MM.1S (cell line): Measurements from ENCODE around the gene HOXB6.

Experiments used
- DNase-seq: peaks from one replicate; pipeline ENCODE4 v3.0.0-alpha.2; 2015
- H2AFZ ChIP-seq: fragments of 300-600 bp; sonication (generic); 2 replicates; pipeline ENCODE4 v1.6.0; 2016; ENCODE audit warnings: antibody characterized with exemption, low read length
- H3F3A ChIP-seq: fragments of 300-600 bp; sonication (generic); 2 replicates; pipeline ENCODE4 v1.6.1; 2016; ENCODE audit warnings: mild to moderate bottlenecking, antibody characterized with exemption, low read length, moderate library complexity, mixed read lengths; ENCODE audit not compliant: insufficient read depth
- H3K27ac ChIP-seq: fragments of 300-600 bp; sonication (generic); 2 replicates; pipeline ENCODE4 v1.5.1; 2016; ENCODE audit warnings: mild to moderate bottlenecking, low read length
- H3K27me3 ChIP-seq: fragments of 300-600 bp; sonication (generic); replicated peaks from 2 replicates; pipeline ENCODE4 v1.6.0; 2016; ENCODE audit warnings: low read length; ENCODE audit not compliant: insufficient read depth
- H3K36me3 ChIP-seq: fragments of 300-600 bp; sonication (generic); replicated peaks from 2 replicates; pipeline ENCODE4 v1.6.1; 2016; ENCODE audit warnings: mild to moderate bottlenecking, low read length, mixed read lengths; ENCODE audit not compliant: insufficient read depth
- H3K4me1 ChIP-seq: fragments of 300-600 bp; sonication (generic); 2 replicates; pipeline ENCODE4 v1.6.1; 2016; ENCODE audit warnings: low read length, mixed read lengths
- H3K4me2 ChIP-seq: fragments of 300-600 bp; sonication (generic); 2 replicates; pipeline ENCODE4 v1.6.0; 2016; ENCODE audit warnings: low read depth, low read length
- H3K4me3 ChIP-seq: fragments of 300-600 bp; sonication (generic); 2 replicates; pipeline ENCODE4 v1.5.1; 2016; ENCODE audit warnings: low read length, mixed read lengths
- H3K79me2 ChIP-seq: fragments of 300-600 bp; sonication (generic); 2 replicates; pipeline ENCODE4 v1.6.1; 2016; ENCODE audit warnings: mixed run types, low read length, mixed read lengths
- H3K9ac ChIP-seq: fragments of 300-600 bp; sonication (generic); 2 replicates; pipeline ENCODE4 v1.6.1; 2016; ENCODE audit warnings: low read length, mixed read lengths
- H3K9me2 ChIP-seq: fragments of 300-600 bp; sonication (generic); replicated peaks from 2 replicates; pipeline ENCODE4 v1.6.1; 2016; ENCODE audit warnings: mild to moderate bottlenecking, low read length, mixed read lengths; ENCODE audit not compliant: insufficient read depth
- H3K9me3 ChIP-seq: fragments of 300-600 bp; sonication (generic); replicated peaks from 2 replicates; pipeline ENCODE4 v1.6.1; 2016; ENCODE audit warnings: mild to moderate bottlenecking, low read length, mixed read lengths; ENCODE audit not compliant: insufficient read depth
- H4K20me1 ChIP-seq: fragments of 300-600 bp; sonication (generic); 2 replicates; pipeline ENCODE4 v1.6.1; 2016; ENCODE audit warnings: mild to moderate bottlenecking, low read length, moderate library complexity, mixed read lengths; ENCODE audit not compliant: insufficient read depth
- CTCF ChIP-seq: fragments of 300-600 bp; sonication (generic); IDR thresholded peaks from 2 replicates; pipeline ENCODE4 v1.5.1; 2016; ENCODE audit warnings: antibody characterized with exemption, low read length, mixed read lengths
- EZH2 ChIP-seq: fragments of 300-600 bp; sonication (generic); optimal IDR thresholded peaks from 2 replicates; pipeline ENCODE3; 2017; ENCODE audit warnings: low read depth, mild to moderate bottlenecking, antibody characterized with exemption, low read length, mixed read lengths
- EZH2phosphoT487 ChIP-seq: fragments of 300-600 bp; sonication (generic); IDR thresholded peaks from 2 replicates; pipeline ENCODE4 v1.6.1; 2018; ENCODE audit warnings: antibody characterized with exemption, low read length

HOXB6 gene

DNA sequence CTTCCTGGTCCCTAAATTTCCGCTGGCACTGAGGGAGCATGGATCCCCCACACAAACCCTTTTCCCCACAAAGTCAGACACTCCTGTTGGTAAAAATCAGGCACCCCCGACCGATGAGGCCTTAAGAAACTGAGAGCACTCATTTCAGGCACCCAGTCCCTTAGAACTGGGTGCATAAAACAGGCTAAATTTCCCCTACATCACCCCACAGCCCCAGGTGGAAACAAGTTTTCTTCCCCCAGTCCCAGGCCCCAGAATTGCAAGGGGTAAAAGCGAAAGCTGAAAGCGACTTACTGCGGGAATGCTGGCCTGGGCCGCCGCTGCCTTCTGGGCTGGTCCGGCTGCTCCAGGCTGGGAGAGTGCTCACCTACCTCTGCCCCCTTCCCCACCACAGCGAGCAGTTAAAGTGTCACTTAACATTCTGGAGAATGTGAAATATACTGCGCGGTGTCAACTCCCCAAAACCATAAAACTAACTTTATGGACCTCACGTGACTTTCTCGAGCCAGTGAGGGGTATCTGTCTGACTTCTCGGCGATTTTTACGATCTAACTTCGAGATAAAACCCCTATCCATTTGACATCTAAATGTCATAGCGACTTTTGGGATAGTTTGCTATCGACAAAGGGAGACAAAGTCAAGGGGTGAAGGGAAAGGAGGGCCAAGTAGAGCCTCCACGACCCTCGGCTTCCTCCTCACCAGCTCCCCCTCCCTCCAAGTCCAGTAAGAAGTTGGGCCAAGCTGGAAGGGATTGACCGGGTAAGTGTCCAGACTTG lies 14.8 kb downstream of the HOXB6 start, which contains the start of gene HOXB3:
TSS of gene HOXB3 (minus strand) at position 411 of the 776 bp plus-strand sequence. CDS start 37,767 bp downstream, outside the sequence.
- H2AFZ ChIP-seq = no peak within 1 kb of the TSS
- TF ChIP-seq EZH2 = no peak
- TF ChIP-seq EZH2phosphoT487 = no peak
- no peak for TF ChIP-seq CTCF
- H3K27me3 ChIP-seq = peaks cover 17% of the 10 kb centered on the region

GRCh38 chr17:48589060-48589830 lies 15.5 kb downstream of the HOXB6 start:
- Histone ChIP-seq H3K36me3 (no peaks in the 10 kb centered on the region), H3F3A (no peaks in the 10 kb centered on the region), H4K20me1 (no peaks in the 10 kb centered on the region), H3K27ac (no peak overlapping the region), H3K27me3 (peaks cover 17% of the 10 kb centered on the region), H3K4me1 (peaks cover 6% of the 10 kb centered on the region), H2AFZ (no peak overlapping the region), H3K9me3 (no peaks in the 10 kb centered on the region), H3K79me2 (no peaks in the 10 kb centered on the region), H3K4me2 (no peak overlapping the region), H3K4me3 (no peak overlapping the region), H3K9ac (no peak overlapping the region), H3K9me2 (no peaks in the 10 kb centered on the region)
- TF ChIP-seq EZH2phosphoT487 = no peak
- no peak for TF ChIP-seq EZH2
- TF ChIP-seq CTCF = no peak
- DNase-seq = no peak

More for the DNA sequence above, 14.8 kb downstream of the HOXB6 start, which contains the start of gene HOXB3:
- Histone ChIP-seq H3K9ac (no peak within 1 kb of the TSS), H3F3A (no peaks in the 10 kb centered on the region), H3K4me2 (no peak within 1 kb of the TSS), H3K79me2 (no peaks in the 10 kb centered on the region), H3K4me3 (no peak within 1 kb of the TSS), H3K4me1 (peaks cover 6% of the 10 kb centered on the region), H3K9me2 (no peaks in the 10 kb centered on the region), H3K36me3 (no peaks in the 10 kb centered on the region), H3K27ac (no peak within 1 kb of the TSS), H4K20me1 (no peaks in the 10 kb centered on the region), H3K9me3 (no peaks in the 10 kb centered on the region)
- no peak for DNase-seq

DNA sequence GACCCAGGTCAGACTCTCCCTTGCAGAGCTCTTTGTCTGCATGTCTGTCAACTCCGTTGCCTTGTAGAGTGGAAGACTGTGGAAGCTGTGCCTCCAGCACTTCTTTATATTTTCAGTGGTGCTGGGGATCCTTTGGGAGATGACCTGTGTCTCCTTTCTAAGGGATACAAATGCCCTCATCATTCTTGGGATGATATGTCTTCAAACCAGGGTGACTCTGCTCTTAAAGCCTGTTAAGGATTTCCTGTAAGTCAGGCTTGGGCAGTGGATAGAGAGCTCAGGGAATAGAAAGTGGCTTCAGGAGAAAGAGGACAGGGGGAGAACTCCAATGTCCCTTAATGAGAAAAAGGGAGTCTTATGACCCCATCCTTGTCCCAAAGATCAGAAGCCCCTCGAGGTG lies 16.3 kb downstream of the HOXB6 start:
- no peak overlapping the region for H2AFZ ChIP-seq
- no peak overlapping the region for H3K4me2 ChIP-seq
- TF ChIP-seq EZH2 = no peak
- no peak for TF ChIP-seq CTCF
- TF ChIP-seq EZH2phosphoT487 = no peak
- H3K36me3 ChIP-seq = no peaks in the 10 kb centered on the region
- no peak for DNase-seq
- no peaks in the 10 kb centered on the region for H3K79me2 ChIP-seq
- H4K20me1 ChIP-seq = no peaks in the 10 kb centered on the region
- no peaks in the 10 kb centered on the region for H3K9me3 ChIP-seq
- H3K4me3 ChIP-seq = no peak overlapping the region
- no peak overlapping the region for H3K27ac ChIP-seq
- peaks cover 17% of the 10 kb centered on the region for H3K27me3 ChIP-seq
- H3K4me1 ChIP-seq = peaks cover 6% of the 10 kb centered on the region
- H3F3A ChIP-seq = no peaks in the 10 kb centered on the region
- H3K9me2 ChIP-seq = no peaks in the 10 kb centered on the region
- H3K9ac ChIP-seq = no peak overlapping the region
